Measurements from ENCODE around the gene ABCA1. TPM values are rescaled to one million over a fixed set of nuclear protein-coding genes. Genes with fewer than 3 reads are reported as not detected.
"Not testable (repeated sequence)": the region's sequence is repeated elsewhere in the genome, so short reads cannot be mapped to it uniquely, and the experiment has no call there.

The ABCA1 gene
- total RNA-seq, 1 donor from 2014 or later = 30.7 TPM

DNA sequence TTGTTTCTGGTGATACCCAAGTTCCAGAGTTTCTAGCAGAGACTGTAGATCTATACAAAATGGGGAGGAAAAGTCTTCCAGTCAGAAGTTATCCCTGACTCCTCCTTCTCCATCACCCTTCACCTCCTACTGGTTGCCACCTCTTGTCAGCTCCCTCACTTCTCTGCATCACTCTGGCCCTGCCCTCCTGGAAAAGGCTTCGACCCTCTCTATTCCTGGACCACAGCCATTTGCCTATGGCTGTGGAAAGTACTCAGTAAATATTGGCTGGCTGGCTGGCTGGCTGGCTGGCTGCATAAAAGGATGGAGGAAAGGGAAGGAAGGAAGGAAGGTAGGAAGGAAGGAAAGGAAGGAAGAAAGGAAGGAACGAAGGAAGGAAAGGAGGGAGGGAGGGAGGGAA is 32.7 kb upstream of the ABCA1 start:
- H3K4me1 ChIP-seq = peaks cover 13% of the 10 kb centered on the region
- no peak for DNase-seq (ENCODE audit: extremely low spot score in 2 of 2)
- no peaks in the 10 kb centered on the region for H3K9me3 ChIP-seq
- no peak for TF ChIP-seq POLR2A (IDR thresholded peaks at IDR 0.05)
- TF ChIP-seq, protein P1, sequence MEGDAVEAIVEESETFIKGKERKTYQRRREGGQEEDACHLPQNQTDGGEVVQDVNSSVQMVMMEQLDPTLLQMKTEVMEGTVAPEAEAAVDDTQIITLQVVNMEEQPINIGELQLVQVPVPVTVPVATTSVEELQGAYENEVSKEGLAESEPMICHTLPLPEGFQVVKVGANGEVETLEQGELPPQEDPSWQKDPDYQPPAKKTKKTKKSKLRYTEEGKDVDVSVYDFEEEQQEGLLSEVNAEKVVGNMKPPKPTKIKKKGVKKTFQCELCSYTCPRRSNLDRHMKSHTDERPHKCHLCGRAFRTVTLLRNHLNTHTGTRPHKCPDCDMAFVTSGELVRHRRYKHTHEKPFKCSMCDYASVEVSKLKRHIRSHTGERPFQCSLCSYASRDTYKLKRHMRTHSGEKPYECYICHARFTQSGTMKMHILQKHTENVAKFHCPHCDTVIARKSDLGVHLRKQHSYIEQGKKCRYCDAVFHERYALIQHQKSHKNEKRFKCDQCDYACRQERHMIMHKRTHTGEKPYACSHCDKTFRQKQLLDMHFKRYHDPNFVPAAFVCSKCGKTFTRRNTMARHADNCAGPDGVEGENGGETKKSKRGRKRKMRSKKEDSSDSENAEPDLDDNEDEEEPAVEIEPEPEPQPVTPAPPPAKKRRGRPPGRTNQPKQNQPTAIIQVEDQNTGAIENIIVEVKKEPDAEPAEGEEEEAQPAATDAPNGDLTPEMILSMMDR (IDR thresholded peaks at IDR 0.05) = no peak
- intact Hi-C loops (cut with DNase I) = no loop called here
- no peaks in the 10 kb centered on the region for H3K27me3 ChIP-seq
- no peak overlapping the region for H3K27ac ChIP-seq
- no peak overlapping the region for H3K4me3 ChIP-seq
- H3K36me3 ChIP-seq = no peaks in the 10 kb centered on the region

- no peak overlapping the region for H3K27ac ChIP-seq
- H3K4me3 ChIP-seq = no peak overlapping the region
- peaks cover 13% of the 10 kb centered on the region for H3K4me1 ChIP-seq
- H3K36me3 ChIP-seq = no peaks in the 10 kb centered on the region
- no peaks in the 10 kb centered on the region for H3K9me3 ChIP-seq
- DNase-seq (ENCODE audit: extremely low spot score in 2 of 2) = no peak
- H3K27me3 ChIP-seq = no peaks in the 10 kb centered on the region
- intact Hi-C loops (cut with DNase I) = no loop called here
- TF ChIP-seq POLR2A (IDR thresholded peaks at IDR 0.05) (no peak), POLR2AphosphoS5 (IDR thresholded peaks at IDR 0.05; ENCODE audit: insufficient read depth in 1 of 2, low read depth in 1 of 2) (no peak)
- TF ChIP-seq, protein P1 (IDR thresholded peaks at IDR 0.05) = no peak
Measured at GRCh38 chr9:104958751-104959150, 30.8 kb upstream of the ABCA1 start.

DNA sequence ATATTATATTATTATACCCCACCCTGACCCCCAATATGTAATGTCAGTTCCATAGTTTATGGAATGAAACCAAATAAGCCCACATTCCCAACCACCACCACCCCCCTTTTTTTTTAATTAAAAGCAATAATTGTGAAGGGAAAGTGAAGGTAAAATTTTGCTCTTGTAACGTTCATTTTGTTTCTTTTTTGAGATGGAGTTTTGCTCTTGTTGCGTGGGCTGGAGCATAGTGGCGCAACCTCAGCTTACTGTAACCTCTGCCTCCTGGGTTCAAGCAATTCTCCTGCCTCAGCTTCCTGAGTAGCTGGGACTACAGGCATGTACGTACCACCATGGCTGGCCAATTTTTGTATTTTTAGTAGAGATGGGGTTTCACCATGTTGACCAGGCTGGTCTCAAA is 30.1 kb upstream of the ABCA1 start:
- H3K36me3 ChIP-seq; H3K4me3 ChIP-seq; DNase-seq (ENCODE audit: extremely low spot score in 2 of 2); H3K9me3 ChIP-seq; H3K27me3 ChIP-seq; H3K27ac ChIP-seq; intact Hi-C loops (cut with DNase I): not testable (repeated sequence)
- H3K4me1 ChIP-seq = peaks cover 13% of the 10 kb centered on the region

DNA sequence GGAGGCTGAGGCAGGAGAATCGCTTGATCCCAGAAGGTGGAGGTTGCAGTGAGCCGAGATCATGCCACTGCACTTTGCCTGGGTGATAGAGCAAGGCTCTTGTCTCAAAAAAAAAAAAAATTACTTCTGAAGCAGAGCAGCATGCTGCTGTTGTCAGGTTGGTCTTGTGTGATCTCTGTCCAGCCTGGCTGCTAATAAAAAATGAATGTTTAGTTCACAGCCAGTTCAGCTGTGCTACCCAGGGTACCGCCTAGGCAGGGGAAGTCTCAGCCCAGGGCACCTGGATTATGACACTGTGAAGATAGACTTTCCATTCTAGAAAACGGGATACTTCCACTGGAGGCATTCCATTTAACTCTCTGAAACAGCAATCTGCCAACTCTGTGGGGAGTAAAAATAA is 23.5 kb upstream of the ABCA1 start:
- no peaks in the 10 kb centered on the region for H3K27me3 ChIP-seq
- H3K4me1 ChIP-seq = no peaks in the 10 kb centered on the region
- H3K9me3 ChIP-seq = no peaks in the 10 kb centered on the region
- no peak for DNase-seq (ENCODE audit: extremely low spot score in 2 of 2)
- TF ChIP-seq, protein P1 (IDR thresholded peaks at IDR 0.05) = no peak
- no peak for TF ChIP-seq POLR2A (IDR thresholded peaks at IDR 0.05)
- no peak for TF ChIP-seq POLR2AphosphoS5 (IDR thresholded peaks at IDR 0.05; ENCODE audit: insufficient read depth in 1 of 2, low read depth in 1 of 2)
- H3K4me3 ChIP-seq = no peak overlapping the region
- H3K36me3 ChIP-seq = no peaks in the 10 kb centered on the region
- intact Hi-C loops (cut with DNase I) = no loop called here
- no peak overlapping the region for H3K27ac ChIP-seq

GRCh38 chr9:104950838-104951237 is 22.9 kb upstream of the ABCA1 start:
- no peaks in the 10 kb centered on the region for H3K27me3 ChIP-seq
- intact Hi-C loops (cut with DNase I) = no loop called here
- TF ChIP-seq POLR2A (IDR thresholded peaks at IDR 0.05) (no peak), POLR2AphosphoS5 (IDR thresholded peaks at IDR 0.05; ENCODE audit: insufficient read depth in 1 of 2, low read depth in 1 of 2) (no peak)
- TF ChIP-seq, protein P1 (IDR thresholded peaks at IDR 0.05) = no peak
- no peaks in the 10 kb centered on the region for H3K36me3 ChIP-seq
- H3K27ac ChIP-seq = no peak overlapping the region
- H3K4me1 ChIP-seq = no peaks in the 10 kb centered on the region
- H3K4me3 ChIP-seq = no peak overlapping the region
- DNase-seq (ENCODE audit: extremely low spot score in 2 of 2) = no peak
- H3K9me3 ChIP-seq = no peaks in the 10 kb centered on the region

- intact Hi-C loops (cut with DNase I) = no loop called here
- no peaks in the 10 kb centered on the region for H3K36me3 ChIP-seq
- H3K4me1 ChIP-seq = no peaks in the 10 kb centered on the region
- H3K27ac ChIP-seq = no peak overlapping the region
- TF ChIP-seq, protein P1 (IDR thresholded peaks at IDR 0.05) = no peak
- TF ChIP-seq POLR2AphosphoS5 (IDR thresholded peaks at IDR 0.05; ENCODE audit: insufficient read depth in 1 of 2, low read depth in 1 of 2) = no peak
- TF ChIP-seq POLR2A (IDR thresholded peaks at IDR 0.05) = no peak
- no peaks in the 10 kb centered on the region for H3K9me3 ChIP-seq
- no peak overlapping the region for H3K4me3 ChIP-seq
- no peak for DNase-seq (ENCODE audit: extremely low spot score in 2 of 2)
- H3K27me3 ChIP-seq = no peaks in the 10 kb centered on the region
Measured at GRCh38 chr9:104948277-104948676, 20.3 kb upstream of the ABCA1 start.

Measured in vagina (tissue), 2 donors.